Breast epithelium (tissue), 4 donors: ENCODE results near the gene PAIP2. TPM values are rescaled to one million over a fixed set of nuclear protein-coding genes. Genes with fewer than 3 reads are reported as not detected.

Experiments
- DNase-seq, 2 donors: peaks; one replicate each; pipeline ENCODE4 v3.0.0-alpha.2; 2019; ENCODE audit warnings: low spot score in 2 of 2
- H3K27ac ChIP-seq, 2 donors: fragments of 200-600 bp; sonication (generic) in 1 of 2; one replicate each; pipeline ENCODE4 v1.5.1; 2016 to 2019; ENCODE audit warnings: mild to moderate bottlenecking in 1 of 2
- H3K27me3 ChIP-seq, 2 donors: fragments of 200-600 bp; sonication (generic) in 1 of 2; one replicate each; pipeline versions ENCODE4 v1.5.1 to v1.6.0; 2017 to 2019; ENCODE audit warnings: control low read depth in 1 of 2, mild to moderate bottlenecking in 1 of 2
- H3K36me3 ChIP-seq: fragments of 200-600 bp; one replicate; pipeline ENCODE4 v1.5.1; 2019
- H3K4me1 ChIP-seq, 2 donors: fragments of 200-600 bp; sonication (generic); one replicate each; pipeline ENCODE4 v1.5.1; 2016 to 2019; ENCODE audit warnings: control low read depth in 1 of 2
- H3K4me3 ChIP-seq, 3 donors: fragments of 200-600 bp; sonication (generic); 1 replicate in 2 of 3; 2 replicates in 1 of 3; pipeline ENCODE4 v1.5.1; 2016 to 2019; ENCODE audit warnings: mild to moderate bottlenecking in 3 of 3, moderate library complexity in 2 of 3
- H3K9me3 ChIP-seq, 2 donors: fragments of 200-600 bp; sonication (generic) in 1 of 2; one replicate each; pipeline ENCODE4 v1.5.1; 2016 to 2019; ENCODE audit warnings: control low read depth in 1 of 2
- POLR2A ChIP-seq: fragments of 450-650 bp; IDR thresholded peaks from one replicate; pipeline ENCODE4 v1.6.1; 2016; ENCODE audit warnings: antibody characterized with exemption, mild to moderate bottlenecking, moderate library complexity
- POLR2AphosphoS5 ChIP-seq, 3 donors: sonication (generic); formaldehyde crosslinking; IDR thresholded peaks; one replicate each; pipeline ENCODE4 v1.6.1; 2017; ENCODE audit warnings: antibody characterized with exemption in 3 of 3
- intact Hi-C: fragments of 100-400 bp; cut with DNase I; formaldehyde crosslinking; loops from one replicate; pipeline ENCODE4 v1.15.1; 2023; ENCODE audit warnings: low total_unique reads
- total RNA-seq, 3 donors: library from RNA; depleted of rRNA; stranded (reverse); fragments of >200 nt; gene quantifications; one replicate each; pipeline ENCODE4 v1.1.0, GENCODE V29; 2016
- TF ChIP-seq, protein P1 (sequence below), 3 donors: fragments of 450-650 bp; IDR thresholded peaks; one replicate each; pipeline ENCODE4 v1.5.1; 2016 to 2017; ENCODE audit warnings: antibody characterized with exemption in 3 of 3, mild to moderate bottlenecking in 3 of 3, moderate library complexity in 3 of 3

The PAIP2 gene
- total RNA-seq, 3 donors from 2014 or later, result 86.3 to 95.4 (median 95.0) TPM

GRCh38 chr5:139390639-139391569 lies 49.2 kb downstream of the PAIP2 start:
- H3K4me1 ChIP-seq, result peaks cover 3 to 17% of the 10 kb centered on the region in 2 donors
- no peak for DNase-seq
- peak overlapping the region; percentile 55 to 88 for H3K27ac ChIP-seq

GRCh38 chr5:139391570-139392323 lies 50.1 kb downstream of the PAIP2 start:
- intact Hi-C loops, result loop anchor here (10.0 kb wide), 1 partner anchor 97 kb away; the partner anchor contains the start of gene MATR3
- no peaks in the 10 kb centered on the region for H3K9me3 ChIP-seq
- DNase-seq, result no peak
- peak overlapping the region; percentile 37 to 68 (median 53) for H3K4me3 ChIP-seq
- H3K27ac ChIP-seq, result peak overlapping the region; percentile 55 to 88
- peaks cover 3 to 17% of the 10 kb centered on the region in 2 donors for H3K4me1 ChIP-seq
- peaks cover 0 to 3% of the 10 kb centered on the region in 2 donors for H3K27me3 ChIP-seq
- no peaks in the 10 kb centered on the region for H3K36me3 ChIP-seq
- TF ChIP-seq POLR2AphosphoS5 (IDR thresholded peaks at IDR 0.05) (no peak), POLR2A (no peak)
- TF ChIP-seq, protein P1, sequence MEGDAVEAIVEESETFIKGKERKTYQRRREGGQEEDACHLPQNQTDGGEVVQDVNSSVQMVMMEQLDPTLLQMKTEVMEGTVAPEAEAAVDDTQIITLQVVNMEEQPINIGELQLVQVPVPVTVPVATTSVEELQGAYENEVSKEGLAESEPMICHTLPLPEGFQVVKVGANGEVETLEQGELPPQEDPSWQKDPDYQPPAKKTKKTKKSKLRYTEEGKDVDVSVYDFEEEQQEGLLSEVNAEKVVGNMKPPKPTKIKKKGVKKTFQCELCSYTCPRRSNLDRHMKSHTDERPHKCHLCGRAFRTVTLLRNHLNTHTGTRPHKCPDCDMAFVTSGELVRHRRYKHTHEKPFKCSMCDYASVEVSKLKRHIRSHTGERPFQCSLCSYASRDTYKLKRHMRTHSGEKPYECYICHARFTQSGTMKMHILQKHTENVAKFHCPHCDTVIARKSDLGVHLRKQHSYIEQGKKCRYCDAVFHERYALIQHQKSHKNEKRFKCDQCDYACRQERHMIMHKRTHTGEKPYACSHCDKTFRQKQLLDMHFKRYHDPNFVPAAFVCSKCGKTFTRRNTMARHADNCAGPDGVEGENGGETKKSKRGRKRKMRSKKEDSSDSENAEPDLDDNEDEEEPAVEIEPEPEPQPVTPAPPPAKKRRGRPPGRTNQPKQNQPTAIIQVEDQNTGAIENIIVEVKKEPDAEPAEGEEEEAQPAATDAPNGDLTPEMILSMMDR (IDR thresholded peaks at IDR 0.05), result no peak

More at GRCh38 chr5:139390639-139391569, 49.2 kb downstream of the PAIP2 start:
- Histone ChIP-seq H3K27me3 (peaks cover 0 to 3% of the 10 kb centered on the region in 2 donors), H3K36me3 (no peaks in the 10 kb centered on the region), H3K9me3 (no peaks in the 10 kb centered on the region), H3K4me3 (peak overlapping the region in 1 of 3 donors; percentile 68)
- TF ChIP-seq POLR2A (no peak), POLR2AphosphoS5 (IDR thresholded peaks at IDR 0.05) (no peak)
- TF ChIP-seq, protein P1 (IDR thresholded peaks at IDR 0.05), result no peak
- intact Hi-C loops, result loop anchor here (10.0 kb wide), 1 partner anchor 96 kb away; the partner anchor contains the start of gene MATR3

DNA sequence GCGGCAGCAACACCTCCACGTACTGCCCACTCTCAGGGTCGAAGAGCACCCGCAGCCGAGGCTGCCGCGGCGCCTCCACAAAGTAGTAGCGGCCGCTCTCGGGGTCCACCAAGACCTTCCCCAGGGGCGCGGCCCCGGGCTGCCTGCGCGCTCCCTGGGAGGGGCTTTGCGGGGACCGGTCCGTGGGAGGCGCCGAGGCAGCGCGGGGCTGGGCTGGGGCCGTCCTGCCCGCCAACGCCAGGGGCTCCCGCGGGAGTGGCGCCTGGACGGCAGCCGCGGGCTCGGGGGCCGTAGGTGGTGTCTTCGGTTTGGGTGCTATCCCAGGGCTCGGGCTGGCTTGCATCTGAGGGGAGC lies 50.6 kb downstream of the PAIP2 start:
- Histone ChIP-seq H3K27ac (peak overlapping the region; percentile 45 to 88), H3K9me3 (no peaks in the 10 kb centered on the region), H3K4me3 (peak overlapping the region; percentile 37 to 68 (median 53)), H3K4me1 (peaks cover 3 to 17% of the 10 kb centered on the region in 2 donors), H3K36me3 (no peaks in the 10 kb centered on the region), H3K27me3 (peaks cover 0 to 3% of the 10 kb centered on the region in 2 donors)
- TF ChIP-seq POLR2AphosphoS5 (IDR thresholded peaks at IDR 0.05), result no peak
- DNase-seq, result no peak
- intact Hi-C loops, result loop anchor here (10.0 kb wide), 1 partner anchor 98 kb away; the partner anchor contains the start of gene MATR3

DNA sequence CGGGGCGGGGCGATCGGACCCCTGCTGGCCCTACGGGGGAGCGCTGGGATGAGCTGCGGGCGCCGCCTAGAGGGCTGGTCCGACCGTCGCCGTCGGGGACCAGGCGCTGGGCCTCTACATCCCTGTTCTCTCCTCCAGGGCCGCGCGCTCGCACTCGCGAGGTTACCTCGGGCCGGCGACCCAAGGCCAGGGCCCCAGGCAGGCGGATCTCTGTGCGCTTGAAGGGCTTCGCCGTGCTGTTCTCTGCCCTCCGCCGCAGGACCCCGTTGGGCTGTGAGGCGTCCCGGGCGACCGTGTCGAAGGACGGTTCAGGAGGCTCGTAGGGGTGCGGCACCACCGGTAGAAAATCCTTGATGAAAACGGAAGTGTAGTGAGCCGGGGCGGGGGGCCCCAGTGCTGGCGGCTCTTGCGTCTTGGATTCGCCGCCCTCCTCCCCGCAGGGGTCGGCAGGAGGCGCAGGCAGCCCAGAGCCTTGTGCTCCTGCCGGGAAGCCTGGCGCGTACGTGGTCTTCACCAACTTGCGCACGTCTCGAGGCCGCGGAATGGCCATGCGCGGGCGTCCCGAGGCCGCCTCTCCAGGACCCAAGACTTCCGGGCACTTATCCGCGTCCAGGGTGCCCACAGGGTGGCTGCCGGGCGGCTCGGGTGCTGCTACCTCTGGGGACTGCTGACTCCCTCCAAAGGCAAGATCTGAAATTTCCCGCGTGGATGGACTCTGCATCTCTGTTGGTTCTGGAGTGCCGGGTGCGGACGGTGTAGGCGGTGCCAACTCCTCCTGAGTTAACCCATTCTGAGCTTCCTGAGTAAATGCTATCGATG lies 51.2 kb downstream of the PAIP2 start:
- peaks cover 0 to 3% of the 10 kb centered on the region in 2 donors for H3K27me3 ChIP-seq
- TF ChIP-seq POLR2A (no peak), POLR2AphosphoS5 (IDR thresholded peaks at IDR 0.05) (no peak)
- TF ChIP-seq, protein P1 (IDR thresholded peaks at IDR 0.05), result peak in 2 of 3 donors; percentile 40 to 46
- H3K27ac ChIP-seq, result peak overlapping the region; percentile 45 to 88
- intact Hi-C loops, result loop anchor here (10.0 kb wide), 1 partner anchor 98 kb away; the partner anchor contains the start of gene MATR3
- H3K36me3 ChIP-seq, result no peaks in the 10 kb centered on the region
- no peaks in the 10 kb centered on the region for H3K9me3 ChIP-seq
- peaks cover 3 to 16% of the 10 kb centered on the region in 2 donors for H3K4me1 ChIP-seq
- peak overlapping the region; percentile 37 to 68 (median 53) for H3K4me3 ChIP-seq
- DNase-seq, result no peak
